ENCODE results near the gene SYK.
A peak's percentile ranks its signal among the peaks of the same experiment; 100 is the strongest.

The SYK gene

DNA sequence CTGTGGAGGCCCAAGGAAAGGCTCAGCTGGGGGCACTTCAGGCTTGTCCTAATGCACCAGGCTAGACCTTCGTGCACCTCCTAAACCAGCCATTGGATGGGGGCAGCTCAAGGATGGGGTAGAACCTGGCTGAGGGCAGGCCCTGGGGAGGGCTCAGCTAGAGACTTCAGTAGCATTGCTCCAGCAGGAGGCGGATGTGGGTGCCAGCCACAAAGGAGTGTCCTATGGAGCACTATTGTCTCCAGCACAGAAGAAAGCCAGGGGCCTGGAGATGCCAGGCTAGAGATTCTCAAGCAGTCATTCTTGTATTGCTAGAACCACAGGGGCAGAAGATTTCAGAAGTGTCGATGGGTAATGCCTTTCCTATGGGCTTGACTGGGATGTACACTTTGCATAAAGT lies 131.8 kb downstream of the SYK start:
- POLR2A ChIA-PET (ENCODE audit: low non-redundant PET): no interaction called here
- H3K27ac ChIP-seq: no peak overlapping the region
- CTCF ChIA-PET: no interaction called here
- TF ChIP-seq, protein P1, sequence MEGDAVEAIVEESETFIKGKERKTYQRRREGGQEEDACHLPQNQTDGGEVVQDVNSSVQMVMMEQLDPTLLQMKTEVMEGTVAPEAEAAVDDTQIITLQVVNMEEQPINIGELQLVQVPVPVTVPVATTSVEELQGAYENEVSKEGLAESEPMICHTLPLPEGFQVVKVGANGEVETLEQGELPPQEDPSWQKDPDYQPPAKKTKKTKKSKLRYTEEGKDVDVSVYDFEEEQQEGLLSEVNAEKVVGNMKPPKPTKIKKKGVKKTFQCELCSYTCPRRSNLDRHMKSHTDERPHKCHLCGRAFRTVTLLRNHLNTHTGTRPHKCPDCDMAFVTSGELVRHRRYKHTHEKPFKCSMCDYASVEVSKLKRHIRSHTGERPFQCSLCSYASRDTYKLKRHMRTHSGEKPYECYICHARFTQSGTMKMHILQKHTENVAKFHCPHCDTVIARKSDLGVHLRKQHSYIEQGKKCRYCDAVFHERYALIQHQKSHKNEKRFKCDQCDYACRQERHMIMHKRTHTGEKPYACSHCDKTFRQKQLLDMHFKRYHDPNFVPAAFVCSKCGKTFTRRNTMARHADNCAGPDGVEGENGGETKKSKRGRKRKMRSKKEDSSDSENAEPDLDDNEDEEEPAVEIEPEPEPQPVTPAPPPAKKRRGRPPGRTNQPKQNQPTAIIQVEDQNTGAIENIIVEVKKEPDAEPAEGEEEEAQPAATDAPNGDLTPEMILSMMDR (conservative IDR thresholded peaks at IDR 0.05; ENCODE audit: low read depth): no peak
- DNase-seq (ENCODE audit: low spot score): no peak

DNA sequence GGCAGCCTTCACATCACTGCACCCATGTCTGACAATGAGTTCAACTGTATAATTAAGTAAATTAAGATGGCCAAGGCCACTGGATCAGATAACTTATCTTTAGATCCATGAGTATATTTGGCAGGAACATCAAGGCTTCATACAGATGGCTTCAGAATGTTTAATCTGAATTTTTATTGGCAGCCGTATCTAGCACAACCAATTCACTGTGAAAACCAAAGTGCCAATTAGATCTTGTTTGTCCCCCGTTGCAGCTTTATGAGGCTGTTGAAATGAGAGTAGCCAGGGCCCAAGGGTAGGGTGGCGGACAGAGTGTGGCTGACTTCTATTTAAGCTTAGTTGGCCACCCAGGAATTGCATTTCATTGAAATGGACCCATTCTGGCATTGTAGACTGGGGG lies 137.7 kb downstream of the SYK start:
- ChIA-PET POLR2A (ENCODE audit: low non-redundant PET) (no interaction called here), CTCF (interaction anchor here (0.8 kb wide), 1 partner anchor 28 kb away, joined by 3 read pairs; no protein-coding TSS in a partner anchor)
- DNase-seq (ENCODE audit: low spot score): no peak
- TF ChIP-seq, protein P1 (conservative IDR thresholded peaks at IDR 0.05; ENCODE audit: low read depth): no peak
- no peak overlapping the region for H3K27ac ChIP-seq

DNA sequence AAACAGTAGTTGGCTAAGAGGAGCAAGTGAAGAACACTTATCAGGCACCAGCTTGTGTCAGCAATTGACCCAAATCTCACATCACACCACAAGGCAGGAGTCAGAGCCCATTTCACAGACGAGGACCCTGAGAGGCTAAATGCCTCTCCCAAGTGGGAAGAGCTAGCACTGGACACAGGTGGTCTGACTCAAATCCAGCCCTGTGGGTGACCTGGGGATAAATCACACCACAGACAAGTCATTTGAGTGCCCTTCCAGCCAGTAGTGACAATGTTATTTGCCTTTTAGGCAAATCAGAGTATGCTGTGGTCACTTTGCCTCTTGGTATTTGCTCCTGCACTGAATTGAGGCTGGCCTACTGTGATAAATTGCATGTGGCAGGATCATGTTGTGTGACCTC lies 138.7 kb downstream of the SYK start:
- CTCF ChIA-PET: no interaction called here
- POLR2A ChIA-PET (ENCODE audit: low non-redundant PET): no interaction called here

DNA sequence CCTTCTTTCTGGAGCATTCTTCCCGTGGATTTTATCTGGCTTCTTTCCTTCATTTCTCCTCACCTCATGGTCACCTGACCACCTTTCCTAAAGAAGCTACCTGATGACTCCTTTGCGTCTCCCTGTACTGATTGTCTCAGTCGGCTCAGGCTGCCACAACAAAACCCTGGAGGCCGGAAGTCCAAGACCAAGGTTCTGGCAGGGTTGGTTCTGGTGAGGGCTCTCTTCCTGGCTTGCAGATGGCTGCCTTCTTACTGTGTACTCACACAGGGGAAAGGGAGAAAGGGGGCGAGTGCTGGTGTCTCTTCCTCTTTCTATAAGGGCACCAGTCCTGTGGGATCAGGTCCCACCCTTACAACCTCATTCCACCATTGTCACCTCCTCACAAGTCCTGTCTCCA lies 140.0 kb downstream of the SYK start:
- ChIA-PET CTCF (interaction anchor here (0.6 kb wide), 1 partner anchor 241 kb away, joined by 3 read pairs; no protein-coding TSS in a partner anchor), POLR2A (ENCODE audit: low non-redundant PET) (no interaction called here)
- H3K27ac ChIP-seq: peak overlapping the region; percentile 29
- TF ChIP-seq, protein P1 (conservative IDR thresholded peaks at IDR 0.05; ENCODE audit: low read depth): no peak
- no peak for DNase-seq (ENCODE audit: low spot score)

More for the DNA sequence above, 138.7 kb downstream of the SYK start:
- no peak for DNase-seq (ENCODE audit: low spot score)
- TF ChIP-seq, protein P1 (conservative IDR thresholded peaks at IDR 0.05; ENCODE audit: low read depth): no peak
- no peak overlapping the region for H3K27ac ChIP-seq

DNA sequence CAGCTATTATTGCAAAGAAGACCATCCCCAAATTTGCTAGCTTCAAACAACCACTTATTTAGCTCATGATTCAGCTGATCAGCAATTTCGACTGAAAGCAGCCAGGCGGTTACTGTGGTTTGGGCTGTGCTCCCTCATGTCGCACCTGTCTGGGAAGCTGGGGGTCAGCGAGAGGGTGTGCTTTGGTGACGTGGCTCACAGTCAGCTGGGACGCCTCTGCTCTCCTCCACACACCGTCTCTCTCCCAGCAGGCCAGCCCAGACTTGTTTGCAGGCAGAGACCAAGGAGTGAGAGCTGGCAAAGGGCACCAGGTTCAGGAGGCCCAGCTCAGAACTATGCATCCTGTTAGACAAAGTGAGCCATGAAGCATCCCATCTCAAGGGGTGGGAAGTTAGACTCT lies 140.9 kb downstream of the SYK start:
- H3K27ac ChIP-seq: peak overlapping the region; percentile 69
- DNase-seq (ENCODE audit: low spot score): peak; percentile 99
- TF ChIP-seq, protein P1 (conservative IDR thresholded peaks at IDR 0.05; ENCODE audit: low read depth): no peak
- ChIA-PET CTCF (interaction anchor here (0.6 to 1.3 kb wide), 4 partner anchors 27 to 783 kb away, joined by 3 to 7 read pairs (median 4); no protein-coding TSS in a partner anchor), POLR2A (ENCODE audit: low non-redundant PET) (interaction anchor here (0.5 kb wide), 1 partner anchor 27 kb away, joined by 3 read pairs; no protein-coding TSS in a partner anchor)

DNA sequence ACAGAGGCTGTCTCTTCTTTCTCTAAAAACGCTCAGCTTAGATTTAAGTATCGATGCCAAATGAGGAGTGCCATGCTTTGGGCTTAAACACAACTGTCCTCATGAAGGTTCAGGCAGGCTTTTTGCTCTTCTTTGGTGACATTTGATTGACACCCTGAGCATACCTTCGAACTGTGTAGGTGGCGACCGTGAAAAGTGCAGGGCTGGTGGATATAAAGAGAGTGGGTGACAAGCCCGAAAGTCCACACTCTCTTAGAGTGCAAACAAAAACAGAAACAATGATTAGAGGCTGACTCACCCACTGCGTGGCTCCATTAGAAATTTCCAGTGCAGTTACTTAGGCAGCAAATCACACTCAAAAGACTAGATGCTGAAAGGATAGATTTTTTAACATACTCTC lies 141.7 kb downstream of the SYK start:
- ChIA-PET CTCF (interaction anchor here (0.9 to 1.3 kb wide), 2 partner anchors 28 to 57 kb away, joined by 3 to 7 read pairs; no protein-coding TSS in a partner anchor), POLR2A (ENCODE audit: low non-redundant PET) (interaction anchor here (0.5 kb wide), 1 partner anchor 28 kb away, joined by 3 read pairs; no protein-coding TSS in a partner anchor)
- peak overlapping the region; percentile 69; the same call in 1 of the 2 replicates for H3K27ac ChIP-seq
- TF ChIP-seq, protein P1 (conservative IDR thresholded peaks at IDR 0.05; ENCODE audit: low read depth): no peak
- DNase-seq (ENCODE audit: low spot score): peak; percentile 83

Data from RWPE1 (cell line).